GM18858 (cell line): ENCODE data around the gene ETV2.
"Not testable (repeated sequence)": the region's sequence is repeated elsewhere in the genome, so short reads cannot be mapped to it uniquely, and the experiment has no call there.

Experiments used
- ATAC-seq: cut with Tn5 transposase; IDR thresholded peaks from one replicate; pipeline ENCODE4 v1.9.1; 2021; ENCODE audit not compliant: unreplicated experiment

ETV2 gene

DNA sequence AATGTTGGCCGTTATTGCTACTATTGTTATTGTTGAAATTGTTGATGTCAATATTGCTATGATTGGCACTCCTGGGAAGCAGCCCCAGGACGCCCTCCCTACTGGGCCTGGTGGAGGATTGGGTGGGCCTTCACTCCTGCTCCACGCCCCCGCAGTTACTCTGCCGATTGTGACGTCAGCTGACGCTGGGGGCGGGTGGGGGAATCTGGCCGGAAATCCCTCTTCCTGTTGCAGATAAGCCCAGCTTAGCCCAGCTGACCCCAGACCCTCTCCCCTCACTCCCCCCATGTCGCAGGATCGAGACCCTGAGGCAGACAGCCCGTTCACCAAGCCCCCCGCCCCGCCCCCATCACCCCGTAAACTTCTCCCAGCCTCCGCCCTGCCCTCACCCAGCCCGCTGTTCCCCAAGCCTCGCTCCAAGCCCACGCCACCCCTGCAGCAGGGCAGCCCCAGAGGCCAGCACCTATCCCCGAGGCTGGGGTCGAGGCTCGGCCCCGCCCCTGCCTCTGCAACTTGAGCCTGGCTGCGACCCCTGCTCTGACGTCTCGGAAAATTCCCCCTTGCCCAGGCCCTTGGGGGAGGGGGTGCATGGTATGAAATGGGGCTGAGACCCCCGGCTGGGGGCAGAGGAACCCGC is at the start of gene ETV2:
ETV2 (plus strand) TSS at position 231 of the 637 bp plus-strand sequence. CDS start 716 bp downstream, outside the sequence.
- ATAC-seq, result no peak

DNA sequence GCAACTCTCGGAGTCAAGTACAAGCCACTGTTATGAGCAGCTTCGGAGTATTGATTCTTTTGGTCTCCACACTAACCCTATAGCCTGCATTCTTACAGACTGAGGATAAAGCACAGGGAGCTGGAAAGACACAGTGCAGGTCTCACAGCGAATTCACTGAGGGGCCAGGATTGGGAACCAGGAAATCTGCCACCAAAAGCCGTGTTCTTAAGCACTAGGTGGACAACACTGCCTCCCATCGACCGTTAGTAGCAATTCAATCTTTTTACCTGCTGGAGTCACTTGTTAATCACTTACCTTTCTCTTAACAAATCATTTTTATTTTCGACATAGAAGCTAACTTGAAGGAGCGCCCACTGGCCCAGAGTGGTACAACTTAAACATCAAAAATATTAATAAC is 49.3 kb upstream of the ETV2 start:
- no peak for ATAC-seq

- not testable (repeated sequence) for ATAC-seq
These were observed 46.5 kb upstream of the ETV2 start for GRCh38 chr19:35595026-35595425.

DNA sequence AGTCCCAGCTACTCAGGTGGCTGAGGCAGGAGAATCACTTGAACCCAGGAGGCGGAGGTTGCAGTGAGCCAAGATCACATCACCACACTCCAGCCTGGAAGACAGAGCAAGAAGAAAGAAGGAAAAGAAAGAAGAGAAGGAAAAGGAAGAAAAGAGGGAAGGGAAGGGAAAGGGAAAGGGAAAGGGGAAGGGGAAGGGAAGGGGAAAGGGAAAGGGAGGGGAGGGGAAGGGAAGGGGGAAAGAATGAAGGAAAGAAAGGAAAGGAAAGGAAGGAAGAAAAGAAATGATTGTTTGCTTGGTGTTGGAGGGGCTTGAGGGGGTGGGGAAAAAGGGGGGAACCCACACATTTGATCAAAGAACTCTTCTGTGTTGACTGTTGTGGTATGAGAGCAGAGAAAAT is 45.6 kb upstream of the ETV2 start:
- ATAC-seq, result no peak

DNA sequence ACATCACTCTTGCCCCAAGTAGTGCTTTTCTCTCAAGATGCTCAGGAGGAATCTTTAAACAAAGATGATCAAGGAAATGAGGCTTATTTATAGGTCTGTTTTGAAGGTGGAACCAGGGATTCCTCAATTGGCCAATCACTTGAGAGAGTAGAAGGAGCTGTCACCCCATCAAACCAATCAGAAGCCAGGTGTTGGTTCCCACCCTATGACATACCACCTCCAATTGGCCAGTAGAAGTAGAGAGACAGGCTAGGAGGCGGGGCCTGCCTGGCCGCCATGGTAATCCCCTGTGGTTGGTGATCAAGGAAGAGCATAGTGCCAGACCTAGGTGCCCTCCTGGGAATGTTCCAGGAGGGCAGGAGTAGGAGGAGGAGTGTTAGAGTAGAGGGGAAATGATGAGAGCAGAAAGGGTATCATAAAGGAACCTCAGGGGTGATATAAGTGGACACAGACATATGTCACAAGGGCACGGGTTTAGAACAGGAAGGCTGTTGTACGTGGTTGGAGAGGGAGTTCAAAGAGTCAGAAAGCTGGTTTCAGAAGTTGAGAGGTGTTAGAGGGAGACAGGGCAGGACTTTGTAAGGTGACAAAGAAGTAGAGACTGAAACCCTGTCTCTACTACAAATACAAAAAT is 45.1 kb upstream of the ETV2 start:
- ATAC-seq, result no peak

GRCh38 chr19:35601971-35602370 is 39.6 kb upstream of the ETV2 start:
- ATAC-seq, result no peak

GRCh38 chr19:35604436-35604835 is 37.1 kb upstream of the ETV2 start:
- ATAC-seq, result not testable (repeated sequence)

DNA sequence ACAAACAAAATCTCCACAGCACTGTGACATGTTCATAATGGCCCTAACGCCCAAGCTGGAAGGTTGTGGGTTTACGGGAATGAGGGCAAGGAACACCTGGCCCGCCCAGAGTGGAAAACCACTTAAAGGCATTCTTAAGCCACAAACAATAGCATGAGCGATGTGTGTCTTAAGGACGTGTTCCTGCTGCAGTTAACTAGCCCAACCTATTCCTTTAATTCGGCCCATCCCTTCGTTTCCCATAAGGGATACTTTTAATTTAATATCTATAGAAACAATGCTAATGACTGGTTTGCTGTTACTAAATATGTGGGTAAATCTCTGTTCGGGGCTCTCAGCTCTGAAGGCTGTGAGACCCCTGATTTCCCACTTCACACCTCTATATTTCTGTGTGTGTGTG is 34.4 kb upstream of the ETV2 start:
- not testable (repeated sequence) for ATAC-seq

- ATAC-seq, result no peak
These were observed 33.9 kb upstream of the ETV2 start for GRCh38 chr19:35607661-35608060.

DNA sequence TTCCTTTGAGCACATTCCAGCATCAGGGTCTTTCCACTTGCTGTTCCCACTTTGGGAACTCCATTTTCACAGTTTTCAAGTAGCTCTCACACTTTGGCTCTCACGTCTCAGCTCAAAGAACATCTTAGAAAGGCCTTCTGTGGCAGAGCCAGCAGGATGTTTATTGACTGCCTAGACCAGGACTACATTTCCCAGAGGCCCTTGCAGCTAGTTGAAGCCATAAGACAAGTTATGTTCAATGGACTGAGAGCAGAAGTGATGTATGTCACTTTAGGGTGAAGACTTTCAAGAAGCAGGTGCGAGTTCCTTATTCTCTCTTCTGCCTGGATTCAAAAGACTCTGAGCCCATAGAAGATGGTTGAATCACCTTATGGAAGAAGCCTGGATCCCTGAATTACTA is 33.3 kb upstream of the ETV2 start:
- ATAC-seq, result no peak

GRCh38 chr19:35609851-35610353 is 31.6 kb upstream of the ETV2 start:
- ATAC-seq, result no peak

- ATAC-seq, result no peak
These were observed 29.4 kb upstream of the ETV2 start for GRCh38 chr19:35612224-35612558.

DNA sequence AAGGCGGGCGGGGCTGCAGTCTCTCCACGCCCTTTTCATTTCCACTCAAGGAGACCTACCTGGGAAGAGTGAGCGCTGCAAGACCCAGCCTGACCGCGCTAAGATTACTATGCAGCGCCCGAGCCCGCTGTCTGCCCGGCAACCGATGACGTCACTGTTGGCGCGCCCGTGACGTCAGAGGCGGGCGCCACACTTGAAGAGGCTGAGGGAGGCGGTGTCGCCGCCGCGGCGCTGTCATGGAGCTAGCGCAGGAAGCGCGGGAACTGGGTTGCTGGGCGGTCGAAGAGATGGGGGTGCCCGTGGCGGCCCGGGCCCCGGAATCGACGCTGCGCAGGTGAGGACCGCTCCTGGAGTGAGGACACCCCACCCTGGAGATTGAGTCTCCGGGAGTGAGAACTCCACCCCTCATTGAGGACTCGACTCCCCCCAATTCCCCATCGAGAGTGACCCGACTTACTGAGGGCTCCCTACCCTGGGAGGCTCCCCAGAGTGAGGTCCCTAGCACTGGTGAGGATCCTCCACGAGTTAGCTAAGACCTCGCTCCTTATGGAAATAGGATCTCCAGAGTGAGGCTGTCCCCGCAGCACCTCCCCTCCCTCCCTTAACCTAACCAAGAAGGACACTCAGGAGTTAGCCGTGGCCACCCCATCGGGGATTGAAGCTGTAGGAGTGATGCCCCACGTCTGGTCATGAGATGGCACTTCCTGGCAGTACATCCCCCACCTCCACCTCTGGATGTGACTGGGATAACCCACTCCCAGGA is 28.8 kb upstream of the ETV2 start, which contains the start of gene HAUS5:
HAUS5 (plus strand) TSS at position 177 of the 763 bp plus-strand sequence; CDS start at position 237, 60 bp downstream.
- peak; percentile 59 for ATAC-seq

GRCh38 chr19:35613574-35613973 is 28.0 kb upstream of the ETV2 start:
- no peak for ATAC-seq

GRCh38 chr19:35615036-35615435 is 26.5 kb upstream of the ETV2 start:
- ATAC-seq, result no peak

GRCh38 chr19:35618857-35619256 is 22.7 kb upstream of the ETV2 start:
- ATAC-seq, result no peak

GRCh38 chr19:35619290-35619923 is 22.1 kb upstream of the ETV2 start:
- no peak for ATAC-seq

- ATAC-seq, result no peak
These were observed 21.5 kb upstream of the ETV2 start for GRCh38 chr19:35620001-35620400.

DNA sequence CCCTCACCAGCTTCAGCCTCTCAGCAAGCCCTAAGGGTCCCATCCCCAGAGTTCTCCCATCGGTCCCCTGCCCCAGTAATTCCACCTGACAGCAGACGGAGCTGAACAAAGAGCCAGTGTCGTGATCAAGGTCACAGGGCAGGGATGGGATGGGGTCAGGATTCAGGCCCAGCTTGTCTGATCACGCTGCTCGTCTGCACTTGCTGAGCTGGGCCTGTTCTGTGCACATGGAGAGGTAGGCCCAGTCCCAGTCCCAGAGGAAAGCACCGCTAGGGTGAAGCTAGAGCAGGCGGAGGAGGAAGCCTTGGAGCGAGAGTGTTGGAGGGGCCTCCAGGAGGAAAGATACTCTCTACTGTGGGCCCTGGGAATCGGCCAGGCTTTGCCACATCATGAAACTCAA is 19.8 kb upstream of the ETV2 start:
- ATAC-seq, result no peak

DNA sequence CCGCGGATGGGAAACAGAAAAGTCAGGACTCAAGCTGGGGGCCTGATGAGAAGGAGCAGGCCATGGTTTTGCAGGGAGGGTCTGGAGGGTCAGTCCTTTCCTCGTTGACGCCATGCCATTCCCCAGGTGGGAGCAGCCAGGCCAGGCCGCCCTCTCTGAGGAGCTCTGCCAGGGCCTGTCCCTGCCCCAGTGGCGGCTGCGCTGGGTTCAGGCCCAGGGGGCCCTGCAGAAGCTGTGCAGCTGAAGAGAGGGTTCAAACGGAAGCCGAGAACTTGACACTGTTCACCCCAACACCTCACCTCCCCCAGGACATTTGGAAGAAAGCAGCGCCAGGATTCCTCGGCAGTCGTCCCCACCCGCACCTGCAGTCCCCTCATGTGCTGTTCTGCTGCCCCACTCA is 18.8 kb upstream of the ETV2 start:
- ATAC-seq, result no peak

GRCh38 chr19:35623327-35624010 is 18.1 kb upstream of the ETV2 start:
- ATAC-seq, result no peak
